ENCODE results near the gene DAGLB.

GRCh38 chr7:6481445-6481844, 33.7 kb upstream of the DAGLB start:
- TF ChIP-seq ZBTB33 (IDR thresholded peaks at IDR 0.05) = no peak
- no peak for TF ChIP-seq E4F1 (IDR thresholded peaks at IDR 0.05; ENCODE audit: borderline replicate concordance, partially characterized antibody)
- no peak for TF ChIP-seq POLR2A (IDR thresholded peaks at IDR 0.05; ENCODE audit: low read depth, low read length)
- no peak for TF ChIP-seq CTCF (IDR thresholded peaks at IDR 0.05 in 2 of 3, conservative IDR thresholded peaks at IDR 0.05 in 1 of 3; ENCODE audit: control insufficient read depth in 2 of 3, extremely low read depth in 1 of 3, insufficient read depth in 1 of 3, low read depth in 3 of 3, low read length in 3 of 3)
- TF ChIP-seq CBX3 (IDR thresholded peaks at IDR 0.05; ENCODE audit: borderline replicate concordance, low read depth) = no peak
- no peak for TF ChIP-seq ATF3 (IDR thresholded peaks at IDR 0.05; ENCODE audit: borderline replicate concordance, extremely low read depth, low read depth, low read length)
- TF ChIP-seq CEBPB (IDR thresholded peaks at IDR 0.05; ENCODE audit: borderline replicate concordance in 1 of 2, low read depth in 2 of 2, low read length in 2 of 2) = no peak
- no peak for TF ChIP-seq POLR2AphosphoS5 (IDR thresholded peaks at IDR 0.05; ENCODE audit: low read length)
- TF ChIP-seq BACH1 (IDR thresholded peaks at IDR 0.05; ENCODE audit: borderline replicate concordance) = no peak
- TF ChIP-seq MAX (IDR thresholded peaks at IDR 0.05; ENCODE audit: low read depth, low read length) = no peak
- TF ChIP-seq RAD51 (IDR thresholded peaks at IDR 0.05) = no peak
- TF ChIP-seq RUNX3 (IDR thresholded peaks at IDR 0.05; ENCODE audit: low read length) = no peak
